H1 (cell line): ENCODE measurements around the gene TGFBI. TPM values are rescaled to one million over a fixed set of nuclear protein-coding genes. Genes with fewer than 3 reads are reported as not detected.

Source experiments
- CTCF ChIA-PET: fragments of 300-600 bp; sonication (Branson Sonifier 250); formaldehyde crosslinking; loops from one replicate; lab custom pipeline; 2021; ENCODE audit not compliant: partially characterized antibody; lab: Charles Lee
- POLR2A ChIA-PET: fragments of 300-600 bp; sonication (Branson Sonifier 250); formaldehyde crosslinking; loops from one replicate; lab custom pipeline; 2021; ENCODE audit warnings: inconsistent platforms; ENCODE audit not compliant: partially characterized antibody; lab: Charles Lee
- DNase-seq, 2 experiments: peaks; one replicate each; pipeline versions ENCODE4 v3.0.0 to v3.0.0-alpha.2; 2010 to 2022; ENCODE audit warnings: low spot score in 2 of 2, low read depth in 1 of 2, mixed read lengths in 1 of 2
- FAIRE-seq: peaks from 2 replicates; lab custom pipeline; 2011; peaks lifted over from hg19 to GRCh38; lab: Jason Lieb, UNC
- H2AFZ ChIP-seq: 2 replicates; pipeline ENCODE4 v1.8.1; 2012; ENCODE audit warnings: low read length, inconsistent platforms
- H2AK5ac ChIP-seq: 2 replicates; pipeline ENCODE4 v1.6.1; 2013; ENCODE audit warnings: low read depth, low read length
- H2BK120ac ChIP-seq: replicated peaks from 2 replicates; pipeline ENCODE3; 2013; ENCODE audit warnings: low read depth, low read length, inconsistent platforms
- H2BK12ac ChIP-seq: 2 replicates; pipeline ENCODE4 v1.6.1; 2013; ENCODE audit warnings: low read depth, low read length
- H2BK15ac ChIP-seq: 2 replicates; pipeline ENCODE4 v1.6.1; 2013; ENCODE audit warnings: low read length
- H2BK20ac ChIP-seq: 2 replicates; pipeline ENCODE4 v1.6.1; 2013; ENCODE audit warnings: low read length
- H2BK5ac ChIP-seq: 2 replicates; pipeline ENCODE4 v1.6.1; 2013; ENCODE audit warnings: low read depth, low read length
- H3K14ac ChIP-seq: 2 replicates; pipeline ENCODE4 v1.6.1; 2013; ENCODE audit warnings: inconsistent platforms; ENCODE audit not compliant: insufficient read length
- H3K18ac ChIP-seq: 2 replicates; pipeline ENCODE4 v1.6.1; 2013; ENCODE audit warnings: low read length; ENCODE audit errors: extremely low read depth
- H3K23ac ChIP-seq: 2 replicates; pipeline ENCODE4 v1.6.1; 2013; ENCODE audit warnings: inconsistent platforms; ENCODE audit not compliant: insufficient read length
- H3K23me2 ChIP-seq: 2 replicates; pipeline ENCODE4 v1.6.1; 2013; ENCODE audit warnings: low read depth, low read length
- H3K27ac ChIP-seq: 2 replicates; pipeline ENCODE4 v1.6.1; 2011; ENCODE audit warnings: low read depth, low read length, inconsistent platforms
- H3K27me3 ChIP-seq, 4 experiments: replicated peaks in 1 of 4; 1 replicate in 1 of 4; 2 replicates in 3 of 4; pipeline versions ENCODE4 v1.6.1 to v1.8.1; 2011 to 2013; ENCODE audit warnings: low read length in 3 of 4, mild to moderate bottlenecking in 3 of 4, inconsistent platforms in 2 of 4, mixed read lengths in 2 of 4, moderate library complexity in 1 of 4; ENCODE audit not compliant: control insufficient read depth in 3 of 4, insufficient read depth in 3 of 4; ENCODE audit errors: extremely low read depth in 1 of 4
- H3K36me3 ChIP-seq, 4 experiments: 2 replicates each; pipeline versions ENCODE4 v1.6.1 to v1.8.1; 2011 to 2013; ENCODE audit warnings: mild to moderate bottlenecking in 4 of 4, low read length in 3 of 4, moderate library complexity in 2 of 4, control low read depth in 1 of 4, inconsistent platforms in 1 of 4; ENCODE audit not compliant: insufficient read depth in 4 of 4, control insufficient read depth in 2 of 4
- H3K4ac ChIP-seq: replicated peaks from 2 replicates; pipeline ENCODE3; 2013; ENCODE audit warnings: low read length, low read depth, mixed read lengths, inconsistent platforms; ENCODE audit not compliant: insufficient read length
- H3K4me1 ChIP-seq, 4 experiments: replicated peaks in 1 of 4; 1 replicate in 1 of 4; 2 replicates in 3 of 4; pipeline versions ENCODE4 v1.6.1 to v1.8.1; 2011 to 2013; ENCODE audit warnings: low read length in 3 of 4, inconsistent platforms in 2 of 4, mixed read lengths in 1 of 4; ENCODE audit not compliant: insufficient read depth in 4 of 4, control insufficient read depth in 3 of 4
- H3K4me2 ChIP-seq, 2 experiments: 2 replicates each; pipeline versions ENCODE4 v1.6.1 to v1.8.1; 2011 to 2013; ENCODE audit warnings: low read depth in 2 of 2, low read length in 2 of 2, control low read depth in 1 of 2, inconsistent platforms in 1 of 2, mild to moderate bottlenecking in 1 of 2; ENCODE audit not compliant: insufficient read depth in 1 of 2
- H3K4me3 ChIP-seq, 4 experiments: fragments of 200-600, 300-600 bp in 1 of 4; sonication (generic), shearing (Covaris generic), sonication (Bioruptor Twin) in 1 of 4; 2 replicates each; pipeline versions ENCODE4 v1.5.1 to v1.8.1; 2011 to 2016; ENCODE audit warnings: low read length in 4 of 4, low read depth in 3 of 4, control low read depth in 2 of 4, inconsistent platforms in 2 of 4, mild to moderate bottlenecking in 2 of 4, mixed read lengths in 1 of 4, moderate library complexity in 1 of 4; ENCODE audit not compliant: insufficient read depth in 2 of 4; ENCODE audit errors: extremely low read depth in 1 of 4
- H3K56ac ChIP-seq: replicated peaks from 2 replicates; pipeline ENCODE3; 2013; ENCODE audit warnings: low read depth, mild to moderate bottlenecking, mixed read lengths, low read length, inconsistent platforms; ENCODE audit not compliant: insufficient read length
- H3K79me1 ChIP-seq: 2 replicates; pipeline ENCODE4 v1.6.1; 2013; ENCODE audit warnings: low read depth, low read length, control low read depth
- H3K79me2 ChIP-seq, 2 experiments: 2 replicates each; pipeline versions ENCODE4 v1.6.1 to v1.8.1; 2012 to 2013; ENCODE audit warnings: low read length in 2 of 2, mild to moderate bottlenecking in 2 of 2, inconsistent platforms in 1 of 2; ENCODE audit not compliant: insufficient read depth in 2 of 2, control insufficient read depth in 1 of 2
- H3K9ac ChIP-seq, 4 experiments: replicated peaks in 1 of 4; 1 replicate in 1 of 4; 2 replicates in 3 of 4; pipeline versions ENCODE4 v1.6.1 to v1.8.1; 2011 to 2013; ENCODE audit warnings: low read depth in 3 of 4, low read length in 3 of 4, control low read depth in 2 of 4, mild to moderate bottlenecking in 2 of 4, moderate library complexity in 2 of 4, inconsistent platforms in 1 of 4; ENCODE audit errors: extremely low read depth in 1 of 4
- H3K9me3 ChIP-seq, 2 experiments: 2 replicates each; pipeline versions ENCODE4 v1.6.1 to v1.8.1; 2012 to 2013; ENCODE audit warnings: mild to moderate bottlenecking in 2 of 2, moderate library complexity in 2 of 2, control low read depth in 1 of 2, inconsistent platforms in 1 of 2, low read depth in 1 of 2, low read length in 1 of 2, mixed read lengths in 1 of 2; ENCODE audit not compliant: insufficient read depth in 2 of 2
- H4K20me1 ChIP-seq, 2 experiments: replicated peaks in 1 of 2; 2 replicates each; pipeline versions ENCODE3 to v1.8.1; 2011 to 2013; ENCODE audit warnings: inconsistent platforms in 2 of 2, low read length in 2 of 2, mild to moderate bottlenecking in 1 of 2; ENCODE audit not compliant: insufficient read depth in 2 of 2, control insufficient read depth in 1 of 2
- H4K5ac ChIP-seq: 2 replicates; pipeline ENCODE4 v1.6.1; 2013; ENCODE audit warnings: low read length, low read depth, mixed read lengths, inconsistent platforms; ENCODE audit not compliant: insufficient read length
- H4K8ac ChIP-seq: 2 replicates; pipeline ENCODE4 v1.8.0; 2013; ENCODE audit warnings: mild to moderate bottlenecking, moderate library complexity, low read length, inconsistent platforms; ENCODE audit not compliant: insufficient read depth; ENCODE audit errors: extremely low read depth
- H4K91ac ChIP-seq: replicated peaks from 2 replicates; pipeline ENCODE3; 2013; ENCODE audit warnings: low read length, mixed read lengths, inconsistent platforms; ENCODE audit not compliant: insufficient read length
- BCL11A ChIP-seq, 2 experiments: IDR thresholded peaks; one replicate each; pipeline ENCODE4 v1.6.1; 2011; ENCODE audit warnings: low read depth in 2 of 2, low read length in 2 of 2, mild to moderate bottlenecking in 2 of 2
- CHD1 ChIP-seq: IDR thresholded peaks from 2 replicates; pipeline ENCODE4 v1.6.1; 2012; ENCODE audit warnings: low read depth, low read length, improper control_type of control experiment
- EGR1 ChIP-seq: IDR thresholded peaks from 2 replicates; pipeline ENCODE4 v1.6.1; 2011; ENCODE audit warnings: low read depth, low read length, borderline replicate concordance
- GABPA ChIP-seq: IDR thresholded peaks from 2 replicates; pipeline ENCODE4 v1.6.1; 2011; ENCODE audit warnings: mild to moderate bottlenecking, low read length, moderate library complexity, borderline replicate concordance; ENCODE audit not compliant: insufficient read depth
- GTF2F1 ChIP-seq: IDR thresholded peaks from 2 replicates; pipeline ENCODE4 v1.6.1; 2012; ENCODE audit warnings: low read depth, low read length, improper control_type of control experiment, borderline replicate concordance
- KDM4A ChIP-seq: IDR thresholded peaks from one replicate; pipeline ENCODE4 v1.7.1; 2012; ENCODE audit warnings: low read depth, mild to moderate bottlenecking, moderate library complexity, low read length, inconsistent platforms; ENCODE audit not compliant: severe bottlenecking
- NANOG ChIP-seq: IDR thresholded peaks from 2 replicates; pipeline ENCODE4 v1.6.1; 2011; ENCODE audit warnings: low read length, low read depth, mild to moderate bottlenecking, inconsistent platforms; ENCODE audit not compliant: insufficient read depth, poor library complexity, severe bottlenecking
- POLR2A ChIP-seq, 2 experiments: IDR thresholded peaks; 1 replicate in 1 of 2; 2 replicates in 1 of 2; pipeline ENCODE4 v1.6.1; 2011; ENCODE audit warnings: low read depth in 2 of 2, low read length in 2 of 2, mild to moderate bottlenecking in 2 of 2; ENCODE audit errors: control extremely low read depth in 1 of 2
- POU5F1 ChIP-seq: IDR thresholded peaks from 2 replicates; pipeline ENCODE4 v1.6.1; 2011; ENCODE audit warnings: low read depth, mild to moderate bottlenecking, low read length, moderate library complexity
- SAP30 ChIP-seq: fragments of 300-600 bp; sonication (generic); IDR thresholded peaks from 2 replicates; pipeline ENCODE4 v1.7.1; 2012; ENCODE audit warnings: low read length, moderate library complexity, mild to moderate bottlenecking, inconsistent platforms; ENCODE audit not compliant: insufficient read depth, insufficient replicate concordance
- TBP ChIP-seq: IDR thresholded peaks from 2 replicates; pipeline ENCODE4 v1.6.1; 2011; ENCODE audit warnings: low read depth, low read length, improper control_type of control experiment
- whole genome bisulfite sequencing, 2 experiments: shearing (Covaris generic) in 1 of 2; methylation state at CpG; one replicate each; pipeline versions ENCODE4 v1.1.6 to v1.1.7; 2013 to 2015; ENCODE audit warnings: low lambda C conversion rate in 2 of 2, mixed read lengths in 2 of 2, inconsistent platforms in 1 of 2, low coverage in 1 of 2, missing lambda C conversion rate in 1 of 2; ENCODE audit not compliant: insufficient replicate concordance in 2 of 2, insufficient coverage in 1 of 2, insufficient read length in 1 of 2; ENCODE audit errors: extremely low coverage in 1 of 2, missing lambda C conversion rate in 1 of 2; 5-methylcytosine and 5-hydroxymethylcytosine counted together
- polyA plus RNA-seq, 7 experiments: library from polyadenylated mRNA; depleted of rRNA in 3 of 7; stranded (reverse) in 5 of 7; unstranded in 2 of 7; fragments of >200 nt in 5 of 7; fragments of 200-250 nt in 2 of 7; gene quantifications; 1 replicate in 5 of 7; 2 replicates in 1 of 7; 4 replicates in 1 of 7; pipeline versions ENCODE4 v1.2.1 to v1.2.3, GENCODE V29; 2011 to 2013; ENCODE audit warnings: missing spikeins in 2 of 7, mixed read lengths in 2 of 7
- total RNA-seq: library from RNA; stranded (reverse); fragmentation: NEBNext Ultra II Directional; extraction: Animal tissue kit (Norgen Biotek cat#: 25700); gene quantifications from 2 replicates; pipeline ENCODE4 v1.2.1, GENCODE V29; 2021

Gene TGFBI
- total and polyA plus RNA-seq, 2 of the 8 experiments (the other 6 are each of a cell fraction or from before 2014, with no cell fraction given) = 6.0 to 8.5 TPM

DNA sequence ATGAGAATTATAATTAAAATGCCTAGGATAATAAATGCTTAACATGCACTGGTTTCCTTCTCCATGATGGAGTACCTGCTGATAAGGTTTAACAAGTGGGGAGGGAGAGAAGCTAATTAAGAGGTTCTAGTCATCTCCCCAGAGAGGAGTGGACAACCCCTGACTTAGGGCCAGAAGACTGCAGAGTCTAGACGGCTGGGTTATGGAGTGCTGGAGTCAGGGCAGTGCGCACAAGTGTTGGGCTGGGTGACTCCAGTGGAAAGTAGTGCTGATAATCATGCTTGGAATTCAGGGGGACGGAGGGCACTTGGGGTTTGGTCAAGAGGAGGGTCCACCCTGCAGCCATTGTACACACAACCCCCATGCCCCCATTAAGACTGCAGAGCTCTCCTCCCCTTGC lies 32.8 kb upstream of the TGFBI start:
- Histone ChIP-seq H3K4me2 (no peak overlapping the region), H3K36me3 (no peaks in the 10 kb centered on the region), H3K14ac (no peak overlapping the region), H2BK15ac (no peak overlapping the region), H3K9ac (no peak overlapping the region), H2BK120ac (no peak overlapping the region), H3K23ac (no peak overlapping the region), H3K4me3 (no peak overlapping the region), H2BK5ac (no peak overlapping the region), H3K23me2 (no peaks in the 10 kb centered on the region), H3K79me1 (no peaks in the 10 kb centered on the region), H3K4me1 (no peaks in the 10 kb centered on the region), H3K27me3 (no peaks in the 10 kb centered on the region; a peak in 1 of 7 replicates), H3K4ac (no peak overlapping the region), H2AK5ac (no peak overlapping the region), H2BK20ac (no peak overlapping the region), H3K27ac (no peak overlapping the region), H3K9me3 (no peaks in the 10 kb centered on the region), H4K20me1 (no peaks in the 10 kb centered on the region), H2AFZ (no peak overlapping the region), H4K5ac (no peak overlapping the region), H2BK12ac (no peak overlapping the region), H3K79me2 (no peaks in the 10 kb centered on the region), H4K91ac (no peak overlapping the region), H3K18ac (no peak overlapping the region), H4K8ac (no peak overlapping the region), H3K56ac (no peak overlapping the region)
- FAIRE-seq = no peak
- ChIA-PET POLR2A (no interaction called here), CTCF (interaction anchor here (1.5 to 6.6 kb wide), 4 partner anchors 8 to 70 kb away, joined by 5 to 30 read pairs (median 6); no protein-coding TSS in a partner anchor)
- 96% methylated on average over 3 of the region's 3 CpGs; no CpG with 5 or more reads in 1 of the 2 experiments for WGBS, 2 experiments
- TF ChIP-seq GTF2F1 = no peak
- no peak for TF ChIP-seq EGR1
- no peak for TF ChIP-seq NANOG
- no peak for TF ChIP-seq TBP
- TF ChIP-seq POLR2A (IDR thresholded peaks at IDR 0.05; ENCODE audit: control extremely low read depth in 1 of 2, low read depth in 2 of 2, low read length in 2 of 2) = no peak
- no peak for TF ChIP-seq SAP30
- no peak for TF ChIP-seq KDM4A
- TF ChIP-seq CHD1 = no peak
- no peak for TF ChIP-seq GABPA
- no peak for TF ChIP-seq POU5F1
- TF ChIP-seq BCL11A (IDR thresholded peaks at IDR 0.05; ENCODE audit: low read depth in 2 of 2, low read length in 2 of 2) = no peak
- no peak for DNase-seq
